ENCODE measurements around the gene LYRM4. TPM values are rescaled to one million over a fixed set of nuclear protein-coding genes. Genes with fewer than 3 reads are reported as not detected.

LYRM4 gene
- total RNA-seq, 1 experiment from 2014 or later: 26.1 TPM

GRCh38 chr6:5146398-5146797 is 114.4 kb downstream of the LYRM4 start:
- DNase-seq (ENCODE audit: low spot score): no peak

- peak; percentile 81 for DNase-seq (ENCODE audit: low spot score)
These were observed 117.0 kb downstream of the LYRM4 start for GRCh38 chr6:5143634-5144311.

GRCh38 chr6:5142915-5143314 is 117.8 kb downstream of the LYRM4 start:
- peak; percentile 37 for DNase-seq (ENCODE audit: low spot score)

GRCh38 chr6:5142131-5142530 is 118.6 kb downstream of the LYRM4 start:
- DNase-seq (ENCODE audit: low spot score): no peak

- no peak for DNase-seq (ENCODE audit: low spot score)
These were observed 119.7 kb downstream of the LYRM4 start for GRCh38 chr6:5141046-5141445.

DNA sequence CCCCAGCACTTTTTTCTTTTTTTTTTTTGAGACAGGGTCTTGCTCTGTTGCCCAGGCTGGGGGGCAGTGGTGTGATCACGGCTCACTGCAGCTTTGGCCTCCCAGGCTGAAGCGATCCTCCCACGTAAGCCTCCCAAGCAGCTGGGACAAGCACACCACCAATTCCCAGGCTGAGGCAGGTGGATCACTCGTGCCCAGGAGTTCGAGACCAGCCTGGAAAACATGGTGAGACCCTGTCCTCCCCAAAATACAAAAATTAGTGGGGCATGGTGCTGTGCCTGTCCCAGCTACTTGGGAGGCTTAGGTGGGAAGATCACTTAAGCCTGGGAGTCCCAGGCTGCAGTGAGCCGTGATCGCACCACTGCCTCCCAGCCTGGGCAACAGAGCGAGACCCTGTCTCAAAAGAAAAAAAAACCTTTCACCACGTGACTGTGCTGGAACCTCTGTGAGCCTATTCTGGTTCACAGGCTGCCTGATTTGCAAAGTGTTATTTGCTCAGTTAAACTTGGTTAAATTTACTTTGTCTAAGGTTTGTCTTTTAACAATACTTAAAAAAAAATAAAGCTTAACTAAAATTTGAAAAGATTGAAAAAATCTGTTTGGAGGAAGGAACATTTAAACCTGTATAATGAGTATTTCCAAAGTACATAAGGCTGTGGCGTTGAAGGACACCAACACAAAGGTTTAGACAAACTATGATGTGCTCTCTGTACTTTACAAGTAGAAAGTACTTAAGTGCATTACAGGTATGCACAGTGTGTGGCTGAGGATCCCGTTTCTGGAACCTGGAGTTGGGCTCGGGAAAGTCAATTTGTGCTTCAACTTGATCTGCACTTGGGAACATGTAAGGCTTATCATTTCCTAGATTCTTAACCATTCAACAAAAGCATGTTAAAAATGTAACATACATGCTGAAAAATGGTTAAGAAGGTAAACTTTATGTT is 120.7 kb downstream of the LYRM4 start:
- no peak for DNase-seq (ENCODE audit: low spot score)

- DNase-seq (ENCODE audit: low spot score): no peak
These were observed 121.5 kb downstream of the LYRM4 start for GRCh38 chr6:5138995-5139827.

GRCh38 chr6:5136851-5137250 is 123.9 kb downstream of the LYRM4 start:
- DNase-seq (ENCODE audit: low spot score): no peak

DNA sequence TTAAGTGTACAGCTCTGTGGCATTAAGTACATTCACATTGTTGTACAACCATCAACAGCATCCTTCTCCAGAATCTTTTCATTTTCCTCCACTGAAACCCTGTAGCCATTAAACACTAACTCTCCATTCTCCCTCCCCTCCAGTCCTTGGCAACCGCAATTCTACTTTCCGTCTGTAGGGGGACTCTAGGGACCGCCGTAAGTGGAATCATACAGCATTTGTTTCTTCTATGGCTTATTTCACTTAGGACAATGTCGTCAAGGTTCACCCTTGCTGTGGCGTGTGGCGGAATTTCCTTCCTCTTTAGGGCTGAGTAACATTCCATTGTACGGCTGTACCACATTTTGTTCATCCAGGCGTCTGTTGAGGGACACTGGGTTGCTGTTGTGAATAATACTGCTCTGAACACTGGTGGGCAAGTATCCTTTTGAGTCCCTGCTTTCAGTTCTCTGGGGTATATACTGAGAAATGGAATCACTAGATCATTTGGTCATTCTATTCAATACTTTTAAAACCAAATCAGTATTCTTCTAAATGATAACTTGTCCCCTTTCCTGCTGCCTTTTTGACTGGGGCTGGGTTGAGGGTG is 124.9 kb downstream of the LYRM4 start:
- peak; percentile 17 for DNase-seq (ENCODE audit: low spot score)

DNA sequence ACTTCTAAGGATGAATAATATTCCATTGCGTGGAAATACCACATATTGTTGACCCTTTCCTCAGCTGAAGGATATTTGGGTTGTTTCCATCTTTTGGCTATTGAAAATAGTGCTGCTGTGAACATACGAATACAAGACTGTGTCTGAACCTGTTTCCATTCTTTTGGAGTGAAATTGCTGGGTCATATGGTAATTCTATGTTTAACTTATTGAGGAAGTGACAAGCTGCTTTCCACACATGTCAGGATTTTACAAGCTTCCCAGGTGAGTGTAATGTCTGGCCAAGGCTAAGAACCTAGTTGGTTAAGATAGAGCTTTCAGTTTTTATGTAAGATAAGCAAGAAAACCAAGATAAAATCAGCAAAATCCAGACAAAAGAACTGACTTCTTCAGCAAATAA is 126.8 kb downstream of the LYRM4 start:
- DNase-seq (ENCODE audit: low spot score): no peak

DNA sequence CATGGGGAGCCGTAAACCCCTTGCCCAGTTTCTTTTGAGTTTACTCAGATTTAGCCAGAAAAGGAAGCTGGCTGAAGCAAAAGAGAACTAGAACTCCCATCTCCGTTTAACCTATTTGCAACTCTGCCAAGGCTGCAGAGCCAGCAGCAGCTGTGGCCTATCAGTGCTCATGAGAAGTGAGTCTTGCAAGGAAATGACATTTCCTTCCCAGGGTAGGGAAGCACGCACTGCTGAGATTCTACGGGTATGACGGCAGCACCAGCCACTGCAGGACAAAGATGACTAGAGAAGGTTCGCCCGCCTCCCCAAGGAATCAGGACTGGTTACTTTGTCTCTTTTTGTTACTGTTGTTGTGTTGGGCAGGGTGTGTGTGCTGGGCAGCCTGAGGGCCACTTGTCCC is 128.0 kb downstream of the LYRM4 start:
- no peak for DNase-seq (ENCODE audit: low spot score)

DNA sequence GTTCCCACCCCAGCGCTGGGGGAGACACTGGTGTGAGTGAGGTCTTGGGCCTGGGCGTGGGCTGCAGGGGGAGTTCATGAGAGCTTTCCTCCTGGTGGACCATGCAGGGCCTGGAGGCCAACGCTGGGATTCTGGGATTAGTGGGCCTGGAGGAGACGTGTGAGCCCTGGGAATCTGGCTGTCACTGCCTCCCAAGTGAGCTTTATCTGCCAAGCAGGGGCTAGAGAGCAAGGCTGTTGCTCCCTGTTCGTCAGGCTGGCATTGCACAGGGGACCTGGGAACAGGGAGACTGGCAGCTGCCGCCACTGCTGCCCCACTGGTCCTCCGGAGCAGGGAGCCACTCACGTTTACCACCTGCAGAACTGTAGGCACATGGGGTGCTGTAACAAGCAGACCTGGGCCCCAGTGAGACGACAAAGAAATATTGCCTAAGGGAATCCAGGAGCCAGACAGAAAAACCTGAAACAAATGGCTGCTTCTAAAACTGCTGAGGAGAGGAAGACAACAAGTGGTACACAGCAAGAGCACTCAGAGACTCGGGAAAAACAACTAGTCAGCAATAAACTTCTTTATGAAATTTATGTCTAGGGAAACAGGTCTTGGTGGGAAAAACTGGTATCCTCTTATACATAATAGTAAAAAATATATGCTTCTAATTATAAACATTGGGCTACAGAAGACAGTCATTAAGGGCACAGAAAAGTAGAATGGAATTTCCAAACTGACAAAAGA is 130.4 kb downstream of the LYRM4 start:
- no peak for DNase-seq (ENCODE audit: low spot score)

DNA sequence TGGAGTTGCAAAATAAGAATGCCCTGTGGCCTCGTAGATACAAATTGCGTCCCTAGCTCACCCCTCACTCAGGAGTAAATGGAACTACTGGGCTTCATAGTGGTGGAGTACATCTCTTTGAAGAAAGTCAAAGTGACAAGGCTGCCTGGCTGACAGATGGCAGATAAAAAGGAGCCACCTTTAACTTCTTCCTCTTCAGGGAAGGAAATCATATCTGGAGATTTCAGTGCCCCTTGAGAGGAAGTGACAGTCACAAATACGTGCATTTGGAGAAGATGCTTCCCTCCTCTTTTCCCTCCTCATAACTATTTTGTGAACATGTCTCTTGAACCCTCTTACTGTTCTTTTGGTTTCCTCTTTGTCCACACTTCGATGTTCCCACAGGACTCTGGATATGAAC is 132.4 kb downstream of the LYRM4 start:
- no peak for DNase-seq (ENCODE audit: low spot score)

DNA sequence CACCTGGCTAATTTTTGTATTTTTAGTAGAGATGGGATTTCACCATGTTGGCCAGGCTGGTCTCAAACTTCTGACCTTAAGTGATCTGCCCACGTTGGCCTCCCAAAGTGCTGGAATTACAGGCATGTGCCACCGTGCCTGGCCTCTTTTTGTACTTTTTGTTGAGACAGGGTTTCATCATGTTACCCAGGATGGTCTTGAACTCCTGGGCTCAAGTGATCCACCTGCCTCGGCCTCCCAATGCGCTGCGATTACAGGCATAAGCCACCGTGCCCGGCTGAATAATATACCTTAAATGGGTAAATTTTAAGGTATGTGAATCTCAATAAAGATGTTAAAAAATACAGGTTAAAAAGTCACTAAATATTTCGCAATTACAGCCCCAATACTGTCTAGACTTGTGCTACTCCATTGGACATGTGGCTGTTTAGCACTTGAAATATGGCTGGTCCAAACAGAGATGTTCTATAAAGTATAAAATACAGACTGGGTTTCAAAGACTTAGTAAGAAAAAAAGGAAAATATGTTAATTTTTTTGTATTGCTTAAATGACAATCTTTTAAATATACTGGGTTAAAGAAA is 133.6 kb downstream of the LYRM4 start:
- DNase-seq (ENCODE audit: low spot score): no peak

GRCh38 chr6:5126214-5126613 is 134.5 kb downstream of the LYRM4 start:
- peak; percentile 51 for DNase-seq (ENCODE audit: low spot score)

- peak; percentile 80 for DNase-seq (ENCODE audit: low spot score)
These were observed 135.4 kb downstream of the LYRM4 start for GRCh38 chr6:5125152-5126006.

DNA sequence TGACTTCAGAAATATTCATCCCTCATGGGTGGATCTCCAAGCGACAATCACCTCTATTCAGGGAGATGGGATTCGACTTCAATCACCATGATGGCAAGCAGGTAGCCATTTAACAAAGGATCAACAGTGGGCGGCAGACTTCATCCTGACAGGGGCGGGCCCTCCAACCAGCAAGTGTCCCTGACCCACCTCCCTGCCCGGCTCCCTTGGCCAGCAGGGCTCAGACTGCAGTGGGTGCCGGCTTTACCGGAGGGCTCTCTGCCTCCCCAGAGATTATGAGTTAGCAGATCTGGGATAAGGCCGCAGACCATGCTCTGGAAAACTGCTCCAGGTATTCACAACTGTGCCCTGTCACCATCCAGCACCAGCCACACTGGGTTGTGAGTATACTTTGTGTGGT is 136.2 kb downstream of the LYRM4 start:
- DNase-seq (ENCODE audit: low spot score): no peak

GRCh38 chr6:5123296-5124143 is 137.2 kb downstream of the LYRM4 start:
- no peak for DNase-seq (ENCODE audit: low spot score)
